ENCODE measurements around the gene DTNA. TPM values are rescaled to one million over a fixed set of nuclear protein-coding genes. Genes with fewer than 3 reads are reported as not detected.
A peak's percentile ranks its signal among the peaks of the same experiment; 100 is the strongest.

The DTNA gene
- total and polyA plus RNA-seq, 4 donors: 90.4 to 190 (median 131) TPM

- H3K36me3 ChIP-seq (ENCODE audit: control insufficient read depth, insufficient read depth, low read length): peaks cover 2% of the 10 kb centered on the region
- no peaks in the 10 kb centered on the region for H3K4me1 ChIP-seq (ENCODE audit: control insufficient read depth, insufficient read depth, low read length)
- H3K4me3 ChIP-seq (ENCODE audit: low read depth, low read length): no peak overlapping the region
- DNase-seq (ENCODE audit: low read depth in 4 of 6, low spot score in 6 of 6): no peak
- no peaks in the 10 kb centered on the region for H3K27me3 ChIP-seq (ENCODE audit: control insufficient read depth, insufficient read depth, low read length)
- H3K9me3 ChIP-seq (ENCODE audit: control insufficient read depth, insufficient read depth, low read length): no peaks in the 10 kb centered on the region
- WGBS (ENCODE audit: insufficient coverage): 83% methylated on average over 1 of the region's 2 CpGs
- no peak overlapping the region for H3K27ac ChIP-seq (ENCODE audit: low read depth, low read length)
Observed at GRCh38 chr18:34834897-34835296, 124.8 kb downstream of the DTNA start.

- Histone ChIP-seq H3K4me1 (ENCODE audit: control insufficient read depth, insufficient read depth, low read length) (no peaks in the 10 kb centered on the region), H3K9me3 (ENCODE audit: control insufficient read depth, insufficient read depth, low read length) (no peaks in the 10 kb centered on the region), H3K4me3 (ENCODE audit: low read depth, low read length) (no peak overlapping the region), H3K36me3 (ENCODE audit: control insufficient read depth, insufficient read depth, low read length) (peaks cover 2% of the 10 kb centered on the region), H3K27me3 (ENCODE audit: control insufficient read depth, insufficient read depth, low read length) (no peaks in the 10 kb centered on the region), H3K27ac (ENCODE audit: low read depth, low read length) (no peak overlapping the region)
- DNase-seq (ENCODE audit: low read depth in 4 of 6, low spot score in 6 of 6): no peak
- 83% methylated on average over 1 of the region's 3 CpGs for WGBS (ENCODE audit: insufficient coverage)
Observed at GRCh38 chr18:34835466-34835865, 125.4 kb downstream of the DTNA start.

- Histone ChIP-seq H3K4me3 (ENCODE audit: low read depth, low read length) (no peak overlapping the region), H3K36me3 (ENCODE audit: control insufficient read depth, insufficient read depth, low read length) (peaks cover 2% of the 10 kb centered on the region), H3K4me1 (ENCODE audit: control insufficient read depth, insufficient read depth, low read length) (no peaks in the 10 kb centered on the region), H3K27me3 (ENCODE audit: control insufficient read depth, insufficient read depth, low read length) (no peaks in the 10 kb centered on the region), H3K27ac (ENCODE audit: low read depth, low read length) (peak overlapping the region; percentile 40), H3K9me3 (ENCODE audit: control insufficient read depth, insufficient read depth, low read length) (no peaks in the 10 kb centered on the region)
- DNase-seq (ENCODE audit: low read depth in 4 of 6, low spot score in 6 of 6): peak in 1 of 6 donors; percentile 61
- no CpG with 5 or more reads among the region's 3 CpGs for WGBS (ENCODE audit: insufficient coverage)
Observed at GRCh38 chr18:34837769-34838272, 127.7 kb downstream of the DTNA start.

- H3K27ac ChIP-seq (ENCODE audit: low read depth, low read length): peak overlapping the region; percentile 40
- H3K27me3 ChIP-seq (ENCODE audit: control insufficient read depth, insufficient read depth, low read length): no peaks in the 10 kb centered on the region
- H3K9me3 ChIP-seq (ENCODE audit: control insufficient read depth, insufficient read depth, low read length): no peaks in the 10 kb centered on the region
- no peak overlapping the region for H3K4me3 ChIP-seq (ENCODE audit: low read depth, low read length)
- H3K4me1 ChIP-seq (ENCODE audit: control insufficient read depth, insufficient read depth, low read length): no peaks in the 10 kb centered on the region
- DNase-seq (ENCODE audit: low read depth in 4 of 6, low spot score in 6 of 6): no peak
- H3K36me3 ChIP-seq (ENCODE audit: control insufficient read depth, insufficient read depth, low read length): peaks cover 2% of the 10 kb centered on the region
- WGBS (ENCODE audit: insufficient coverage): 89% methylated on average over 4 of the region's 5 CpGs
Observed at GRCh38 chr18:34838669-34839068, 128.6 kb downstream of the DTNA start.

- Histone ChIP-seq H3K4me1 (ENCODE audit: control insufficient read depth, insufficient read depth, low read length) (no peaks in the 10 kb centered on the region), H3K9me3 (ENCODE audit: control insufficient read depth, insufficient read depth, low read length) (no peaks in the 10 kb centered on the region), H3K4me3 (ENCODE audit: low read depth, low read length) (no peak overlapping the region), H3K27ac (ENCODE audit: low read depth, low read length) (no peak overlapping the region), H3K27me3 (ENCODE audit: control insufficient read depth, insufficient read depth, low read length) (no peaks in the 10 kb centered on the region), H3K36me3 (ENCODE audit: control insufficient read depth, insufficient read depth, low read length) (peaks cover 2% of the 10 kb centered on the region)
- DNase-seq (ENCODE audit: low read depth in 4 of 6, low spot score in 6 of 6): no peak
- WGBS (ENCODE audit: insufficient coverage): no CpG with 5 or more reads among the region's 2 CpGs
Observed at GRCh38 chr18:34840256-34840826, 130.2 kb downstream of the DTNA start.

GRCh38 chr18:34841891-34842290 lies 131.8 kb downstream of the DTNA start:
- DNase-seq (ENCODE audit: low read depth in 4 of 6, low spot score in 6 of 6): no peak
- H3K4me3 ChIP-seq (ENCODE audit: low read depth, low read length): no peak overlapping the region
- H3K9me3 ChIP-seq (ENCODE audit: control insufficient read depth, insufficient read depth, low read length): no peaks in the 10 kb centered on the region
- no peaks in the 10 kb centered on the region for H3K27me3 ChIP-seq (ENCODE audit: control insufficient read depth, insufficient read depth, low read length)
- no peaks in the 10 kb centered on the region for H3K4me1 ChIP-seq (ENCODE audit: control insufficient read depth, insufficient read depth, low read length)
- H3K27ac ChIP-seq (ENCODE audit: low read depth, low read length): no peak overlapping the region
- no peaks in the 10 kb centered on the region for H3K36me3 ChIP-seq (ENCODE audit: control insufficient read depth, insufficient read depth, low read length)

GRCh38 chr18:34844072-34844471 lies 134.0 kb downstream of the DTNA start:
- Histone ChIP-seq H3K27me3 (ENCODE audit: control insufficient read depth, insufficient read depth, low read length) (no peaks in the 10 kb centered on the region), H3K9me3 (ENCODE audit: control insufficient read depth, insufficient read depth, low read length) (no peaks in the 10 kb centered on the region), H3K4me1 (ENCODE audit: control insufficient read depth, insufficient read depth, low read length) (no peaks in the 10 kb centered on the region), H3K4me3 (ENCODE audit: low read depth, low read length) (no peak overlapping the region), H3K36me3 (ENCODE audit: control insufficient read depth, insufficient read depth, low read length) (no peaks in the 10 kb centered on the region), H3K27ac (ENCODE audit: low read depth, low read length) (no peak overlapping the region)
- DNase-seq (ENCODE audit: low read depth in 4 of 6, low spot score in 6 of 6): no peak
- 100% methylated on average over 1 of the region's 1 CpG for WGBS (ENCODE audit: insufficient coverage)

GRCh38 chr18:34844732-34845459 lies 134.8 kb downstream of the DTNA start:
- Histone ChIP-seq H3K4me1 (ENCODE audit: control insufficient read depth, insufficient read depth, low read length) (no peaks in the 10 kb centered on the region), H3K27ac (ENCODE audit: low read depth, low read length) (no peak overlapping the region), H3K36me3 (ENCODE audit: control insufficient read depth, insufficient read depth, low read length) (no peaks in the 10 kb centered on the region), H3K4me3 (ENCODE audit: low read depth, low read length) (no peak overlapping the region), H3K9me3 (ENCODE audit: control insufficient read depth, insufficient read depth, low read length) (no peaks in the 10 kb centered on the region), H3K27me3 (ENCODE audit: control insufficient read depth, insufficient read depth, low read length) (no peaks in the 10 kb centered on the region)
- 83% methylated on average over 1 of the region's 5 CpGs for WGBS (ENCODE audit: insufficient coverage)
- peak in 1 of 6 donors; percentile 11 for DNase-seq (ENCODE audit: low read depth in 4 of 6, low spot score in 6 of 6)

GRCh38 chr18:34847408-34847807 lies 137.3 kb downstream of the DTNA start:
- Histone ChIP-seq H3K27ac (ENCODE audit: low read depth, low read length) (no peak overlapping the region), H3K36me3 (ENCODE audit: control insufficient read depth, insufficient read depth, low read length) (peaks cover 4% of the 10 kb centered on the region), H3K4me3 (ENCODE audit: low read depth, low read length) (no peak overlapping the region), H3K27me3 (ENCODE audit: control insufficient read depth, insufficient read depth, low read length) (no peaks in the 10 kb centered on the region), H3K9me3 (ENCODE audit: control insufficient read depth, insufficient read depth, low read length) (no peaks in the 10 kb centered on the region), H3K4me1 (ENCODE audit: control insufficient read depth, insufficient read depth, low read length) (no peaks in the 10 kb centered on the region)
- no peak for DNase-seq (ENCODE audit: low read depth in 4 of 6, low spot score in 6 of 6)

- H3K27me3 ChIP-seq (ENCODE audit: control insufficient read depth, insufficient read depth, low read length): no peaks in the 10 kb centered on the region
- no peaks in the 10 kb centered on the region for H3K4me1 ChIP-seq (ENCODE audit: control insufficient read depth, insufficient read depth, low read length)
- peak in 2 of 6 donors; percentile 25 to 26 for DNase-seq (ENCODE audit: low read depth in 4 of 6, low spot score in 6 of 6)
- no peak overlapping the region for H3K4me3 ChIP-seq (ENCODE audit: low read depth, low read length)
- WGBS (ENCODE audit: insufficient coverage): 39% methylated on average over 5 of the region's 5 CpGs
- no peaks in the 10 kb centered on the region for H3K9me3 ChIP-seq (ENCODE audit: control insufficient read depth, insufficient read depth, low read length)
- H3K27ac ChIP-seq (ENCODE audit: low read depth, low read length): no peak overlapping the region
- peaks cover 8% of the 10 kb centered on the region for H3K36me3 ChIP-seq (ENCODE audit: control insufficient read depth, insufficient read depth, low read length)
Observed at GRCh38 chr18:34848156-34848555, 138.1 kb downstream of the DTNA start.

Measured in spinal cord (tissue), 10 donors.